K562 (cell line): ENCODE measurements around the gene PLEKHM1. TPM values are rescaled to one million over a fixed set of nuclear protein-coding genes. Genes with fewer than 3 reads are reported as not detected.

ENCODE experiments used
- BRF1 ChIP-seq: IDR thresholded peaks from 3 replicates; pipeline ENCODE4 v1.6.1; 2011; ENCODE audit warnings: borderline replicate concordance, mild to moderate bottlenecking; ENCODE audit not compliant: insufficient read length; ENCODE audit errors: extremely low read depth
- HNRNPK ChIP-seq: fragments of 200-400 bp; formaldehyde crosslinking; IDR thresholded peaks from one replicate; pipeline ENCODE4 v1.6.1; 2018; ENCODE audit warnings: mild to moderate bottlenecking, low read depth, low read length; ENCODE audit not compliant: poor library complexity, severe bottlenecking
- MAFG ChIP-seq: fragments of 450-650 bp; conservative IDR thresholded peaks from 2 replicates; pipeline ENCODE4 v1.6.1; 2016; ENCODE audit warnings: missing genetic modification characterization, missing compliant biosample characterization
- MAZ ChIP-seq, 2 experiments: fragments of 450-650 bp in 1 of 2; sonication (generic) in 1 of 2; formaldehyde crosslinking; IDR thresholded peaks in 1 of 2; conservative IDR thresholded peaks in 1 of 2; 2 replicates each; pipeline versions ENCODE4 v1.4.0 to v1.5.0; 2020; ENCODE audit warnings: mild to moderate bottlenecking in 1 of 2, missing genetic modification reagents in 1 of 2
- SMC3 ChIP-seq: conservative IDR thresholded peaks from 2 replicates; pipeline ENCODE4 v1.6.1; 2011; ENCODE audit warnings: low read depth, low read length, improper control_type of control experiment; ENCODE audit not compliant: insufficient read depth
- TEAD2 ChIP-seq: fragments of 450-650 bp; IDR thresholded peaks from 2 replicates; pipeline ENCODE4 v1.6.1; 2016; ENCODE audit warnings: missing genetic modification characterization, control low read depth, missing compliant biosample characterization
- polyA plus RNA-seq, 8 experiments: library from polyadenylated mRNA; depleted of rRNA in 4 of 8; stranded (reverse) in 5 of 8; unstranded in 3 of 8; fragments of >200 nt; fragmentation: Nextera tagmentation in 2 of 8; fragmentation: Illumina TruSeq in 1 of 8; extraction: Ambion mirVana in 2 of 8; extraction: Trizol in 1 of 8; gene quantifications; 2 replicates each; pipeline versions ENCODE4 v1.2.1 to v1.2.3, GENCODE V29; 2011 to 2014; ENCODE audit warnings: inconsistent platforms in 1 of 8, missing spikeins in 1 of 8
- total RNA-seq, 7 experiments: library from RNA; depleted of rRNA in 6 of 7; stranded (reverse); fragments of >200 nt in 6 of 7; fragmentation: Illumina TruSeq in 2 of 7; extraction: Trizol in 2 of 7; gene quantifications; 2 replicates each; pipeline versions ENCODE4 v1.2.1 to v1.2.3, GENCODE V29; 2011 to 2021; ENCODE audit warnings: low replicate concordance in 1 of 7
- TF ChIP-seq, protein P1 (sequence below): fragments of 250-450 bp; sonication (Bioruptor Pico); IDR thresholded peaks from 2 replicates; pipeline ENCODE4 v1.6.1; 2021; ENCODE audit warnings: mild to moderate bottlenecking
- TF ChIP-seq, protein P2 (sequence below): sonication (generic); formaldehyde crosslinking; IDR thresholded peaks from 2 replicates; pipeline ENCODE4 v1.8.1; 2023; ENCODE audit warnings: mild to moderate bottlenecking, missing genetic modification reagents

Gene PLEKHM1
- total and polyA plus RNA-seq, 9 of the 15 experiments (the other 6 are each of a cell fraction or from before 2014, with no cell fraction given) = 0.13 to 23.3 (median 5.7) TPM

DNA sequence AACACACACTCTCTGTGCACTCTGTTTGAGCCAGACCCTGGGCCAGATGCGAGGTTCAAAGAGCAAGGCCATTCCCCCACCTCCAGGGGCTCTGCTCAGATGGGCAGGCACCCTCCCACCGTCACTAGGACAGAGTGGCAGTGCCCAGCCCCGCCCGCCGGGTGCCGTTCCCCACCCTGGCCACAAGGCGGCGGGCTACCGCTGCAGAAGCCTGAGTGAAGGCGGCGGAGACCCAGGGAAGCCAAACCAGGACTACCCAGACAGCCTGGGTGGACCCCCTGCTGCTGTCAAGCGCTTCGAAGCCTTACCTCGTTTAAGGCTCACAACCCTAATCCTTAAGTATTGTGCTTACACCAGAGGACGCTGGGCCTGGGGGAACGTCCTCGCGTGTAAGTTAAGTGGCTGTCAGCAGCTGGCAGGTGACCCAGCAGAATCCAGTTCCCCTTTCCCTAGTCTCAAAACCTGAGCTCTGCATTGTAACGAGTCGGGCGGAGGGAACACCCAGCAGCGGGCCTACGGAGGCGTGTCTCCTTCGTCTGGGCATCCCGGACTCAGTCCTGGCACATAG is 62.4 kb downstream of the PLEKHM1 start (continued):
- TF ChIP-seq, protein P1, sequence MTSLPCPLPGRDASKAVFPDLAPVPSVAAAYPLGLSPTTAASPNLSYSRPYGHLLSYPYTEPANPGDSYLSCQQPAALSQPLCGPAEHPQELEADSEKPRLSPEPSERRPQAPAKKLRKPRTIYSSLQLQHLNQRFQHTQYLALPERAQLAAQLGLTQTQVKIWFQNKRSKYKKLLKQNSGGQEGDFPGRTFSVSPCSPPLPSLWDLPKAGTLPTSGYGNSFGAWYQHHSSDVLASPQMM (CRISPR knock-in tag) = no peak
- TF ChIP-seq SMC3 (peak; percentile 78), MAFG (tag) (peak; percentile 45), BRF1 (no peak), TEAD2 (tag) (no peak), HNRNPK (no peak), MAZ (CRISPR knock-in tag; conservative IDR thresholded peaks at IDR 0.05 in 1 of 2, IDR thresholded peaks at IDR 0.05 in 1 of 2) (peak; percentile 90 to 94)
- TF ChIP-seq, protein P2, sequence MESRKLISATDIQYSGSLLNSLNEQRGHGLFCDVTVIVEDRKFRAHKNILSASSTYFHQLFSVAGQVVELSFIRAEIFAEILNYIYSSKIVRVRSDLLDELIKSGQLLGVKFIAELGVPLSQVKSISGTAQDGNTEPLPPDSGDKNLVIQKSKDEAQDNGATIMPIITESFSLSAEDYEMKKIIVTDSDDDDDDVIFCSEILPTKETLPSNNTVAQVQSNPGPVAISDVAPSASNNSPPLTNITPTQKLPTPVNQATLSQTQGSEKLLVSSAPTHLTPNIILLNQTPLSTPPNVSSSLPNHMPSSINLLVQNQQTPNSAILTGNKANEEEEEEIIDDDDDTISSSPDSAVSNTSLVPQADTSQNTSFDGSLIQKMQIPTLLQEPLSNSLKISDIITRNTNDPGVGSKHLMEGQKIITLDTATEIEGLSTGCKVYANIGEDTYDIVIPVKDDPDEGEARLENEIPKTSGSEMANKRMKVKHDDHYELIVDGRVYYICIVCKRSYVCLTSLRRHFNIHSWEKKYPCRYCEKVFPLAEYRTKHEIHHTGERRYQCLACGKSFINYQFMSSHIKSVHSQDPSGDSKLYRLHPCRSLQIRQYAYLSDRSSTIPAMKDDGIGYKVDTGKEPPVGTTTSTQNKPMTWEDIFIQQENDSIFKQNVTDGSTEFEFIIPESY (CRISPR knock-in tag) = peak; percentile 32; the same call in 1 of the 2 replicates
